AG04450 (cell line): Measurements from ENCODE around the gene ESR1. TPM values are rescaled to one million over a fixed set of nuclear protein-coding genes. Genes with fewer than 3 reads are reported as not detected.

Experiments
- CTCF ChIA-PET: fragments of 300-600, 350-600 bp; formaldehyde crosslinking; extraction: SDS; loops from one replicate; lab custom pipeline; 2022; ENCODE audit warnings: antibody characterized with exemption, inconsistent platforms; lab: Charles Lee
- POLR2A ChIA-PET: fragments of 350-600 bp; formaldehyde crosslinking; extraction: SDS; loops from one replicate; lab custom pipeline; 2021; ENCODE audit warnings: antibody characterized with exemption, inconsistent platforms; lab: Yijun Ruan, JAX
- DNase-seq: peaks from one replicate; pipeline ENCODE4 v3.0.0-alpha.2; 2011; ENCODE audit warnings: low read depth, low spot score
- H3K27ac ChIP-seq: one replicate; pipeline ENCODE4 v1.5.1; 2012; ENCODE audit warnings: low read depth, low read length, control low read depth
- H3K27me3 ChIP-seq: one replicate; pipeline ENCODE4 v1.6.0; 2012; ENCODE audit warnings: low read length; ENCODE audit not compliant: control insufficient read depth, insufficient read depth
- H3K4me3 ChIP-seq: 2 replicates; pipeline ENCODE4 v1.5.1; 2011; ENCODE audit warnings: mild to moderate bottlenecking, low read depth, low read length, control low read depth
- H3K9me3 ChIP-seq: 2 replicates; pipeline ENCODE4 v1.5.1; 2012; ENCODE audit warnings: low read length; ENCODE audit not compliant: control insufficient read depth, insufficient read depth
- CTCF ChIP-seq: IDR thresholded peaks from 2 replicates; pipeline ENCODE4 v1.5.1; 2011; ENCODE audit warnings: low read depth, low read length, control low read depth, inconsistent platforms
- polyA plus RNA-seq: library from polyadenylated mRNA; depleted of rRNA; stranded (reverse); fragments of >200 nt; gene quantifications from 2 replicates; pipeline ENCODE4 v1.2.3, GENCODE V29; 2011

The ESR1 gene
- polyA plus RNA-seq, 1 experiment = 0.02 TPM

GRCh38 chr6:151900256-151900655 is 92.8 kb downstream of the ESR1 start:
- TF ChIP-seq CTCF = no peak
- no peaks in the 10 kb centered on the region; the same call in none of the 2 replicates for H3K9me3 ChIP-seq
- POLR2A ChIA-PET = no interaction called here
- H3K27ac ChIP-seq = no peak overlapping the region
- DNase-seq = no peak
- CTCF ChIA-PET = no interaction called here
- H3K4me3 ChIP-seq = no peak overlapping the region
- H3K27me3 ChIP-seq = no peaks in the 10 kb centered on the region

- no peak for TF ChIP-seq CTCF
- CTCF ChIA-PET = no interaction called here
- Histone ChIP-seq H3K27me3 (no peaks in the 10 kb centered on the region), H3K27ac (no peak overlapping the region), H3K4me3 (no peak overlapping the region), H3K9me3 (no peaks in the 10 kb centered on the region; the same call in none of the 2 replicates)
- POLR2A ChIA-PET = no interaction called here
- no peak for DNase-seq
Measured at GRCh38 chr6:151901009-151901411, 93.5 kb downstream of the ESR1 start.

- no peak for DNase-seq
- no peaks in the 10 kb centered on the region for H3K27me3 ChIP-seq
- ChIA-PET POLR2A (no interaction called here), CTCF (no interaction called here)
- TF ChIP-seq CTCF = no peak
- H3K9me3 ChIP-seq = peaks cover 3% of the 10 kb centered on the region
- H3K4me3 ChIP-seq = no peak overlapping the region
- H3K27ac ChIP-seq = no peak overlapping the region
Measured at GRCh38 chr6:151904631-151905030, 97.1 kb downstream of the ESR1 start.

GRCh38 chr6:151905072-151905471 is 97.6 kb downstream of the ESR1 start:
- DNase-seq = no peak
- Histone ChIP-seq H3K27ac (no peak overlapping the region), H3K4me3 (no peak overlapping the region), H3K27me3 (no peaks in the 10 kb centered on the region), H3K9me3 (peaks cover 3% of the 10 kb centered on the region; the same call in 1 of the 2 replicates)
- ChIA-PET CTCF (no interaction called here), POLR2A (no interaction called here)
- TF ChIP-seq CTCF = no peak

GRCh38 chr6:151905854-151906253 is 98.4 kb downstream of the ESR1 start:
- no peak for DNase-seq
- H3K9me3 ChIP-seq = peaks cover 3% of the 10 kb centered on the region; the same call in 1 of the 2 replicates
- H3K4me3 ChIP-seq = no peak overlapping the region
- ChIA-PET POLR2A (no interaction called here), CTCF (no interaction called here)
- TF ChIP-seq CTCF = no peak
- H3K27ac ChIP-seq = no peak overlapping the region
- H3K27me3 ChIP-seq = no peaks in the 10 kb centered on the region
